ENCODE measurements around the gene ADK. TPM values are rescaled to one million over a fixed set of nuclear protein-coding genes. Genes with fewer than 3 reads are reported as not detected.

Gene ADK
- total and polyA plus RNA-seq, 2 experiments from 2014 or later: 39.9 to 53.0 TPM

GRCh38 chr10:74596713-74597112 is 445.7 kb downstream of the ADK start:
- Histone ChIP-seq H3K4me3 (no peak overlapping the region), H3F3A (replicated peaks; ENCODE audit: low read depth) (no peaks in the 10 kb centered on the region), H3K27ac (ENCODE audit: low read depth) (no peak overlapping the region), H4K20me1 (replicated peaks; ENCODE audit: insufficient read depth) (no peaks in the 10 kb centered on the region), H3K4me2 (no peak overlapping the region), H3K9me2 (ENCODE audit: insufficient read depth) (no peaks in the 10 kb centered on the region), H3K79me2 (replicated peaks; ENCODE audit: insufficient read depth) (no peaks in the 10 kb centered on the region), H3K36me3 (ENCODE audit: insufficient read depth) (no peaks in the 10 kb centered on the region), H2AFZ (no peak overlapping the region), H3K27me3 (ENCODE audit: insufficient read depth) (no peaks in the 10 kb centered on the region), H3K4me1 (ENCODE audit: insufficient read depth) (no peaks in the 10 kb centered on the region)
- no peaks in the 10 kb centered on the region for H3K36me3 Mint-ChIP-seq (ENCODE audit: low read depth)
- DNase-seq (ENCODE audit: low spot score) (no peak), ATAC-seq (no peak)
- no peaks in the 10 kb centered on the region for H3K9me3 Mint-ChIP-seq
- H3K27me3 Mint-ChIP-seq (ENCODE audit: insufficient read depth, low read depth, poor library complexity): no peaks in the 10 kb centered on the region
- TF ChIP-seq, protein P1, sequence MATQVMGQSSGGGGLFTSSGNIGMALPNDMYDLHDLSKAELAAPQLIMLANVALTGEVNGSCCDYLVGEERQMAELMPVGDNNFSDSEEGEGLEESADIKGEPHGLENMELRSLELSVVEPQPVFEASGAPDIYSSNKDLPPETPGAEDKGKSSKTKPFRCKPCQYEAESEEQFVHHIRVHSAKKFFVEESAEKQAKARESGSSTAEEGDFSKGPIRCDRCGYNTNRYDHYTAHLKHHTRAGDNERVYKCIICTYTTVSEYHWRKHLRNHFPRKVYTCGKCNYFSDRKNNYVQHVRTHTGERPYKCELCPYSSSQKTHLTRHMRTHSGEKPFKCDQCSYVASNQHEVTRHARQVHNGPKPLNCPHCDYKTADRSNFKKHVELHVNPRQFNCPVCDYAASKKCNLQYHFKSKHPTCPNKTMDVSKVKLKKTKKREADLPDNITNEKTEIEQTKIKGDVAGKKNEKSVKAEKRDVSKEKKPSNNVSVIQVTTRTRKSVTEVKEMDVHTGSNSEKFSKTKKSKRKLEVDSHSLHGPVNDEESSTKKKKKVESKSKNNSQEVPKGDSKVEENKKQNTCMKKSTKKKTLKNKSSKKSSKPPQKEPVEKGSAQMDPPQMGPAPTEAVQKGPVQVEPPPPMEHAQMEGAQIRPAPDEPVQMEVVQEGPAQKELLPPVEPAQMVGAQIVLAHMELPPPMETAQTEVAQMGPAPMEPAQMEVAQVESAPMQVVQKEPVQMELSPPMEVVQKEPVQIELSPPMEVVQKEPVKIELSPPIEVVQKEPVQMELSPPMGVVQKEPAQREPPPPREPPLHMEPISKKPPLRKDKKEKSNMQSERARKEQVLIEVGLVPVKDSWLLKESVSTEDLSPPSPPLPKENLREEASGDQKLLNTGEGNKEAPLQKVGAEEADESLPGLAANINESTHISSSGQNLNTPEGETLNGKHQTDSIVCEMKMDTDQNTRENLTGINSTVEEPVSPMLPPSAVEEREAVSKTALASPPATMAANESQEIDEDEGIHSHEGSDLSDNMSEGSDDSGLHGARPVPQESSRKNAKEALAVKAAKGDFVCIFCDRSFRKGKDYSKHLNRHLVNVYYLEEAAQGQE (IDR thresholded peaks at IDR 0.05; ENCODE audit: unreplicated experiment): no peak
- TF ChIP-seq ZNF462 (CRISPR knock-in tag; IDR thresholded peaks at IDR 0.05) (no peak), ZNF114 (CRISPR knock-in tag; IDR thresholded peaks at IDR 0.05) (no peak), CREB1 (CRISPR knock-in tag; IDR thresholded peaks at IDR 0.05; ENCODE audit: low read depth) (no peak), EZH2 (IDR thresholded peaks at IDR 0.05; ENCODE audit: low read depth, unreplicated experiment) (no peak), ZNF331 (CRISPR knock-in tag; IDR thresholded peaks at IDR 0.05; ENCODE audit: low read depth) (no peak), POLR2AphosphoS5 (IDR thresholded peaks at IDR 0.05; ENCODE audit: low read depth) (no peak), STAT1 (IDR thresholded peaks at IDR 0.05; ENCODE audit: unreplicated experiment) (no peak), JUNB (IDR thresholded peaks at IDR 0.05; ENCODE audit: unreplicated experiment) (no peak), CTCF (conservative IDR thresholded peaks at IDR 0.05; ENCODE audit: low read depth in 2 of 2) (no peak)
- H3K27ac Mint-ChIP-seq: no peak overlapping the region
- no peaks in the 10 kb centered on the region for H3K4me1 Mint-ChIP-seq
- H3K4me3 Mint-ChIP-seq: no peak overlapping the region
